ENCODE data around the gene SLC2A9.

SLC2A9 gene

DNA sequence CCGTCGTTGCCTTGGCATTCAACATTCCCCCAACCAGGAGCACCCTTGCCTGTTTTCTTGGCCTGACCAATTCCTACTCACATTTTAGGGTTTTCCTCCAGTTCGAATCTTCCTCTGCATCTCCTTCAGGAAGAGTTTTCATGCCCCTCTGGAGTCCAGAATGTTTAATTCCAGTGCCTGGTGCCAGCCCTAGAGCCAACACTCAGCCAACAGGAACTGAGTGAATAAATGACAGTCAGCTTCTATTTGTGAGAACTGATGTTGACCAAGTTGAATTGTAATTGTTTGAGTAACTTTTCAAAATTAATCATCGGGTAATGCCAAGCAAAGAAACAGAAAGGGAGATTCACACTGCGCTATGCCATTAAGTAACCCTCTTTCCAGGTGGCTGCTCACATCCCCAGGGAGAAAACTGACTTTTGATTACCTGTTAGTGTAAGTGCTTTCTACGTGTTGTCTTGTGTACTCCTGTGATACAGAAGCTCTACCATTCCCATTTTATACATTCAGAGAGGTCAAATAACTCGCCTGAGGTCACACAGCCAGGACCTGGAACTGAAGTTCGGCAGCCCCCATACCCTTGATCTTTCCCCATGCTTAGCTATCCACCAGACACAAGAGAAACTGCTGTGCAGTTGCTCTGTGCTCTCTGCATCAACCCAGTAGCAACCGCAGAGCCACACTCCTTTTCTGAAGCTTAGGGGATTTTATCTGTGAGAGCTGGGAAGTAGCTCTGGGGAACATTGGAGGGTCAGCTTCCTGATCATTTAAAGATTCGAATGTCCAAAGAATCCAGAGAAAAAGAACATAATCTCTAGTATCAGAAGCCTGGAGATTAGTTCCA lies 19.0 kb upstream of the SLC2A9 start:
- Histone ChIP-seq H3K9me2 (replicated peaks; ENCODE audit: insufficient read depth, low read length) (no peaks in the 10 kb centered on the region), H3K4me2 (ENCODE audit: low read depth, low read length) (no peak overlapping the region), H3K27me3 (replicated peaks; ENCODE audit: insufficient read depth, low read length) (no peaks in the 10 kb centered on the region), H2AFZ (ENCODE audit: low read length) (no peak overlapping the region), H3K9me3 (replicated peaks; ENCODE audit: insufficient read depth, low read length) (no peaks in the 10 kb centered on the region), H3K9ac (ENCODE audit: low read length) (no peak overlapping the region), H3K27ac (ENCODE audit: low read length) (no peak overlapping the region), H3K79me2 (ENCODE audit: low read length) (no peaks in the 10 kb centered on the region), H3K36me3 (replicated peaks; ENCODE audit: insufficient read depth, low read length) (no peaks in the 10 kb centered on the region), H3K4me1 (ENCODE audit: low read length) (no peaks in the 10 kb centered on the region), H4K20me1 (ENCODE audit: insufficient read depth, low read length) (no peaks in the 10 kb centered on the region), H3F3A (ENCODE audit: insufficient read depth, low read length) (no peaks in the 10 kb centered on the region), H3K4me3 (ENCODE audit: low read length) (no peak overlapping the region)
- no peak for DNase-seq
- TF ChIP-seq, protein P1, sequence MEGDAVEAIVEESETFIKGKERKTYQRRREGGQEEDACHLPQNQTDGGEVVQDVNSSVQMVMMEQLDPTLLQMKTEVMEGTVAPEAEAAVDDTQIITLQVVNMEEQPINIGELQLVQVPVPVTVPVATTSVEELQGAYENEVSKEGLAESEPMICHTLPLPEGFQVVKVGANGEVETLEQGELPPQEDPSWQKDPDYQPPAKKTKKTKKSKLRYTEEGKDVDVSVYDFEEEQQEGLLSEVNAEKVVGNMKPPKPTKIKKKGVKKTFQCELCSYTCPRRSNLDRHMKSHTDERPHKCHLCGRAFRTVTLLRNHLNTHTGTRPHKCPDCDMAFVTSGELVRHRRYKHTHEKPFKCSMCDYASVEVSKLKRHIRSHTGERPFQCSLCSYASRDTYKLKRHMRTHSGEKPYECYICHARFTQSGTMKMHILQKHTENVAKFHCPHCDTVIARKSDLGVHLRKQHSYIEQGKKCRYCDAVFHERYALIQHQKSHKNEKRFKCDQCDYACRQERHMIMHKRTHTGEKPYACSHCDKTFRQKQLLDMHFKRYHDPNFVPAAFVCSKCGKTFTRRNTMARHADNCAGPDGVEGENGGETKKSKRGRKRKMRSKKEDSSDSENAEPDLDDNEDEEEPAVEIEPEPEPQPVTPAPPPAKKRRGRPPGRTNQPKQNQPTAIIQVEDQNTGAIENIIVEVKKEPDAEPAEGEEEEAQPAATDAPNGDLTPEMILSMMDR (IDR thresholded peaks at IDR 0.05; ENCODE audit: low read length), result no peak

DNA sequence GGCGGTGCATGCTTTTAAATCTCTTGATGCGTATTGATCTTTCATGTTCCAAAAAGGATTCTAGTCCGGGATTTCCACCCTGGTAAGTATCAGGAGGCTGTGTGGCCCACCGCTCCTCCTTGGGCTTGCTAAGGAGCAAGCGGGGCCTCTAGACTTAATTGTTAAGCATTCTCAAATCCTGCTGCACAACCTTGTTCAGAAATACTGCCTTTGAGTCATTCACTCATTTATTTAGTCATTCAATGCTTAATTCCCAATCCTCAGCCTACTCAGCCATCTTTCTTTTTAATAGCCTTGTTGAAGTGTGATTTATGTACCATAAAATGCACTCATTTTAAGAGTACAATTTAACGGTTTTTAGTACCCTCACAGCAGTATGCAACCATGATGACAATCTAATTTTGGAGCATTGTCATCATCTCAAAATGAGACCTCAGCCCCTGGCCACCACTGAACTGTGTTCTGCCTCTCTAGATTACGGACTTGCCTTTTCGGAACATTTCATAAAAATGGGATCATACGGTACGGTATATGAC lies 15.6 kb upstream of the SLC2A9 start:
- no peaks in the 10 kb centered on the region for H3F3A ChIP-seq (ENCODE audit: insufficient read depth, low read length)
- no peak for DNase-seq
- H3K27ac ChIP-seq (ENCODE audit: low read length), result no peak overlapping the region
- no peaks in the 10 kb centered on the region for H3K79me2 ChIP-seq (ENCODE audit: low read length)
- TF ChIP-seq EZH2phosphoT487 (IDR thresholded peaks at IDR 0.05; ENCODE audit: low read length), result no peak
- no peak for TF ChIP-seq EZH2 (optimal IDR thresholded peaks at IDR 0.05; ENCODE audit: low read depth, low read length)
- TF ChIP-seq, protein P1 (IDR thresholded peaks at IDR 0.05; ENCODE audit: low read length), result no peak
- no peaks in the 10 kb centered on the region for H3K9me3 ChIP-seq (replicated peaks; ENCODE audit: insufficient read depth, low read length)
- H3K9ac ChIP-seq (ENCODE audit: low read length), result no peak overlapping the region
- no peaks in the 10 kb centered on the region for H3K27me3 ChIP-seq (replicated peaks; ENCODE audit: insufficient read depth, low read length)
- no peaks in the 10 kb centered on the region for H4K20me1 ChIP-seq (ENCODE audit: insufficient read depth, low read length)
- H3K36me3 ChIP-seq (replicated peaks; ENCODE audit: insufficient read depth, low read length), result no peaks in the 10 kb centered on the region
- H3K9me2 ChIP-seq (replicated peaks; ENCODE audit: insufficient read depth, low read length), result no peaks in the 10 kb centered on the region
- H2AFZ ChIP-seq (ENCODE audit: low read length), result no peak overlapping the region
- H3K4me3 ChIP-seq (ENCODE audit: low read length), result no peak overlapping the region
- no peak overlapping the region for H3K4me2 ChIP-seq (ENCODE audit: low read depth, low read length)
- no peaks in the 10 kb centered on the region for H3K4me1 ChIP-seq (ENCODE audit: low read length)

DNA sequence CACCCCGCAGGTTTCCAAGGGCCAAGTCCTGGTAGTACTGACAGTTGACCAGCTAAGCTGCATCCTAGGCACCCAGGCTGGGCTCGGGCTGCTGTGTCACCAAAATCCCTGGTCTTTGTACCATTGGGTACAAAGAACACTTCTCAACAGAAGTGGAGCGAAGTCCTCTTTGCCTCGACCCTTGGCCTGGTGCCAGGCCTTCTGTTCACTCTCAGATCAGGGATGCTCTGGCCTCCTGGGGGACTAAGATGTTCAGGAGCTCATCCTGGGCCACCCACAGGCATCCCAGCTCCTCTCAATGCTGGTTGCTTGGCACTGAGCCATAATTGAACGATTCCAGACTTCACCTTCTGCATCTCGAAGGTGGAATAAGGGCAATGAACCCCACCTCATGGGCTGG lies 13.8 kb upstream of the SLC2A9 start:
- DNase-seq, result no peak

More for the DNA sequence above, 13.8 kb upstream of the SLC2A9 start:
- H4K20me1 ChIP-seq (ENCODE audit: insufficient read depth, low read length), result no peaks in the 10 kb centered on the region
- H3K4me3 ChIP-seq (ENCODE audit: low read length), result no peak overlapping the region
- no peak overlapping the region for H3K9ac ChIP-seq (ENCODE audit: low read length)
- no peaks in the 10 kb centered on the region for H3F3A ChIP-seq (ENCODE audit: insufficient read depth, low read length)
- no peaks in the 10 kb centered on the region for H3K79me2 ChIP-seq (ENCODE audit: low read length)
- no peak for TF ChIP-seq EZH2phosphoT487 (IDR thresholded peaks at IDR 0.05; ENCODE audit: low read length)
- no peak for TF ChIP-seq EZH2 (optimal IDR thresholded peaks at IDR 0.05; ENCODE audit: low read depth, low read length)
- TF ChIP-seq, protein P1 (IDR thresholded peaks at IDR 0.05; ENCODE audit: low read length), result no peak
- H3K4me1 ChIP-seq (ENCODE audit: low read length), result no peaks in the 10 kb centered on the region
- H2AFZ ChIP-seq (ENCODE audit: low read length), result no peak overlapping the region
- no peaks in the 10 kb centered on the region for H3K27me3 ChIP-seq (replicated peaks; ENCODE audit: insufficient read depth, low read length)
- H3K36me3 ChIP-seq (replicated peaks; ENCODE audit: insufficient read depth, low read length), result no peaks in the 10 kb centered on the region
- no peaks in the 10 kb centered on the region for H3K9me2 ChIP-seq (replicated peaks; ENCODE audit: insufficient read depth, low read length)
- no peak overlapping the region for H3K4me2 ChIP-seq (ENCODE audit: low read depth, low read length)
- no peak overlapping the region for H3K27ac ChIP-seq (ENCODE audit: low read length)
- H3K9me3 ChIP-seq (replicated peaks; ENCODE audit: insufficient read depth, low read length), result no peaks in the 10 kb centered on the region
